ENCODE data around the gene RASL11A.
"Not testable (repeated sequence)": the region's sequence is repeated elsewhere in the genome, so short reads cannot be mapped to it uniquely, and the experiment has no call there.

Gene RASL11A

DNA sequence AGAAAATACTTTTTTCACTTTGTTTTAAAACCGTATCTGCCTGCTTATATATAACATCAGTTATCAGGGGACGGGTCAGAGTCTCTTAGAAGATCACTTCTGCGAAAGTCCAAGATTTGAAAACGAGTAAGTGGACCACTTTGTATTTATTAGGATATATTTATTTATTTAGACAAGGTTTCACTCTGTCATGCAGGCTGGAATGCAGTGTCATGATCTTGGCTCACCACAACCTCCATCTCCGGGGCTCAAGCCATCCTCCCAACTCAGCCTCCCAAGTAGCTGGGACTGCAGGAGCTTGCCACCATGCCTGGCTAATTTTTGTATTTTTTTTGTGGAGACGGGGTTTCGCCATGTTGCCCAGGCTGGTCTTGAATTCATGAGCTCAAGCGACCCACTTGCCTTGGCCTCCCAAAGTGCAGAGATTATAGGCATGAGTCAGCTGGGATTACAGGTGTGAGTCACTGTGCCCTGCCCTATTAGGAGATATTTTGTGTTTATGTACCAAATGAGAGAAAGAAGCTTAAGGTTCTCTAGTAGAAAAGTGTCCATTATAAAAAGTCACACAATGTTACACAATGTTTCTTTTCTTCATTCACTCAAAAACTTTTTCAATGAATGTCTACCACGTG is 39.5 kb downstream of the RASL11A start:
- TF ChIP-seq CTCF (IDR thresholded peaks at IDR 0.05; ENCODE audit: low read depth, low read length), result no peak
- H3K4me3 ChIP-seq (replicated peaks in 1 of 2; ENCODE audit: low read depth in 2 of 2, low read length in 2 of 2), result no peak overlapping the region
- DNase-seq (ENCODE audit: low read depth in 2 of 2), result peak in 1 of 2 donors; percentile 55

DNA sequence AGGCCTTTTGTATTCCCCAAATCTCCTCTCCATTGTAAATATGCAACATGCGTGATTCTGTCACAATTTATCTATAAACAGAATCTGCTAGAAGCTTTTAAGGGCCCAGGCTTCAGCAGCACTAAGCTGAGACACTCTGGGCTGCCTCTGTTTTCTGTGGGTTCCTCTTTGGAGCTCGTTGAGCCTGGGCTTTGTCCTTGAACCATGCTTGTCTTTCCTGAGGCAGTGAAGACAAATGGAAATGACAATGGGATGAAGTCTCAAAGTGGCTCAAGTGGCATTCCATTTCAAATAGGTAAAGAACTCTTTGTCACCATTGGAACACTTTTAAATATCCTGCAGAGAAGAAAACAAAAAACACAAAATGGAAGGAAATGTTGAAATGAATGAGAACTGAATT is 40.3 kb downstream of the RASL11A start:
- no peak overlapping the region for H3K4me3 ChIP-seq (replicated peaks in 1 of 2; ENCODE audit: low read depth in 2 of 2, low read length in 2 of 2)
- DNase-seq (ENCODE audit: low read depth in 2 of 2), result no peak
- TF ChIP-seq CTCF (IDR thresholded peaks at IDR 0.05; ENCODE audit: low read depth, low read length), result no peak

- no peak overlapping the region for H3K4me3 ChIP-seq (replicated peaks in 1 of 2; ENCODE audit: low read depth in 2 of 2, low read length in 2 of 2)
- no peak for DNase-seq (ENCODE audit: low read depth in 2 of 2)
- no peak for TF ChIP-seq CTCF (IDR thresholded peaks at IDR 0.05; ENCODE audit: low read depth, low read length)
Observed at GRCh38 chr13:27311518-27312210, 41.0 kb downstream of the RASL11A start.

DNA sequence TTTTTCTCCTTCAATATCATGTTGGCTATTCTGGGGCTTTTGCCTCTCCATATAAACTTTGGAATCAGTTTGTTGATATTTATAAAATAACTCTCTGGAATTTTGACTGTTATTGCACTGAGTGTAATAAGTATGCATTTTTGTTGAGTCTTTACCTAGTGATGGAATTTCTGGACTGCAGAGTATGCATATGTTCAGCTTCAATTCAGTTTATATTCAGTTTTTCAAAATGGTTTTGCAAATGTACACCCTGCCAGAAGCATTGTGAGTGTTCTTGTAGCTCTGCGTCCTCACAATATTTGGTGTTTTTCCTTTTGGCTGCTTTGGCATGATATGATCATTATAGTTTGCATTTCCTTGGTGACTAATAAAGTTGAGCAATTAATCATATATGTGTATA is 43.1 kb downstream of the RASL11A start:
- no peak overlapping the region for H3K4me3 ChIP-seq (replicated peaks in 1 of 2; ENCODE audit: low read depth in 2 of 2, low read length in 2 of 2)
- no peak for TF ChIP-seq CTCF (IDR thresholded peaks at IDR 0.05; ENCODE audit: low read depth, low read length)
- DNase-seq (ENCODE audit: low read depth in 2 of 2), result no peak

DNA sequence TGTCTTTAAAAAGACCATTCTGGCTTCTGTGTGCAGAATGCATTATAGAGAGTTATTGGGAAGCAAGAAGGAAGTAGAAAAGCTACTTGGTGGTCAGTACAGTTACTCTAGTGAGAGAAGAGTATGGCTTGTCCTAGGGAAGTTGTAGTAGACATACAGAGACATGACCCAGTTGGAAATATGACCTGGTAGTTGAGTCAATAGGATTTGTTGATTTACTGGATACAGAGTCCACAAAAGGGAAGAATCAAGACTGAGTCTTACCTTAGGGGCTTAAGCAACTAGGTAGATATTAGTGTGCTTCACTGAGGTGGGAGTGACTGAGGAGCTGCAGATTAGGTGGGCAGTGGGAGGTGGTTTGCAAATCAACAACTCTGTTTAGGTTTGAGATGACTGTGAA is 48.8 kb downstream of the RASL11A start:
- no peak for DNase-seq (ENCODE audit: low read depth in 2 of 2)
- no peak overlapping the region for H3K4me3 ChIP-seq (replicated peaks in 1 of 2; ENCODE audit: low read depth in 2 of 2, low read length in 2 of 2)
- no peak for TF ChIP-seq CTCF (IDR thresholded peaks at IDR 0.05; ENCODE audit: low read depth, low read length)

DNA sequence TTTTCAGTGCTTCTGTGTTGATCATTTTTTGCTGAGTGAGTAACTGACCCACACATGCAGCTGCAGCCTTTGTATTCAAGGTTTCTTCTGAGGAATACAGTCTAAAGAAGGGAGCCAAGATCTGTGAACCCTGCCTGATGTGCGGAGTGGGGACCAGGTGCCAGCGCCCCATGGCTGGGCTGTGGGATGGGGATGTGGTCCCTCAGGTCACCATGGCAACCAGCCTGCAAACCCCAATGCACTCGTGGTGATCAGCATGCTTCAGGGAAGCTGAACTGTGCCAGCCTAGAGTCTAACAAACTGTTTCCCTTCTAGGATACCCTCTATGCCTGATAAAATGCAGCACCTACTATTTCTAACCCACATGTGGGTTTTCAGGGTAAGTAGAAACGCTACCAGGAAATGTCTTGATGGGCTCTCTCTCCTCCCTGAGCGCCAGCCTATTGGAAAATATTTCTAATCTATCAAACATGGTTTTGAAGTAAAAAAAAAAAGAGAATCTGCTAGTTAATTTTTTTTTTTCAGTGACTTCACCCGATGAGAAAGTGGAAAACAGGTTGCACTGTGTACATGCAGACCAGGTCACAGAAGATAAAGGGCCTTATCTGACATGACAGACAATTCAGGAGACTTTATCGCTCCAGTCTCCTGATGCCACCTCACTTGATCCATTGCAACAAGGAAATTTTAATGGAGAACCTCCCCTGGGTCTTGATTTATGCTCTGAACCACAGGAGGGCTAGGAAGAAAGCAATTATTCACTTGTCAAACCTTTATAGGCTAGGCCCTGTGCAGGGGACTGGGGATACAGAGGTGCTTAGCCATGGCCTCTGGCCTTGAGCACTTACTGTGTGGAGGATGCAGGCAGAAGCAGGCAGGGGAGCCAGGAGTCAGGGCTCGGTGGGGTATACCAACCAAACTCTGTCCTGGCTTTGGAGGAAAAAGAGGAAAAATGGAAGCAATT is 51.1 kb downstream of the RASL11A start:
- no peak overlapping the region for H3K4me3 ChIP-seq (replicated peaks in 1 of 2; ENCODE audit: low read depth in 2 of 2, low read length in 2 of 2)
- DNase-seq (ENCODE audit: low read depth in 2 of 2), result no peak
- TF ChIP-seq CTCF (IDR thresholded peaks at IDR 0.05; ENCODE audit: low read depth, low read length), result no peak

DNA sequence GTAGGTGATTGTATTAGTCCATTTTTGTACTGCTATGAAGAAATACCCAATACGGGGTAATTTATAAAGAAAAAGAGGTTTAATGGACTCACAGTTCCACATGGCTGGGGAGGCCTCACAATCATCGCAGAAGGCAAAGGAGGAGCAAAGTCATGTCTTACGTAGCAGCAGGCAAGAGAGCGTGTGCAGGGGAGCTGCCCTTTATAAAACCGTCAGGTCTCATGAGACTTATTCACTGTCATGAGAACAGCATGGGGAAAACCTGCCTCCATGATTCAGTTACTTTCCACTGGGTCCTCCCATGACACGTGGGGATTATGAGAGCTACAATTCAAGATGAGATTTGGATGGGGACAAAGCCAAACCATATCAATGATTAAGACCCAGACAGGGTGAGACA is 51.8 kb downstream of the RASL11A start:
- not testable (repeated sequence) for H3K4me3 ChIP-seq (replicated peaks in 1 of 2; ENCODE audit: low read depth in 2 of 2, low read length in 2 of 2)
- DNase-seq (ENCODE audit: low read depth in 2 of 2), result peak in 1 of 2 donors; percentile 9
